Measurements from ENCODE around the gene VPS41. TPM values are rescaled to one million over a fixed set of nuclear protein-coding genes. Genes with fewer than 3 reads are reported as not detected.

VPS41 gene
- total RNA-seq, 6 experiments from 2014 or later: 21.6 to 43.5 (median 26.8) TPM

DNA sequence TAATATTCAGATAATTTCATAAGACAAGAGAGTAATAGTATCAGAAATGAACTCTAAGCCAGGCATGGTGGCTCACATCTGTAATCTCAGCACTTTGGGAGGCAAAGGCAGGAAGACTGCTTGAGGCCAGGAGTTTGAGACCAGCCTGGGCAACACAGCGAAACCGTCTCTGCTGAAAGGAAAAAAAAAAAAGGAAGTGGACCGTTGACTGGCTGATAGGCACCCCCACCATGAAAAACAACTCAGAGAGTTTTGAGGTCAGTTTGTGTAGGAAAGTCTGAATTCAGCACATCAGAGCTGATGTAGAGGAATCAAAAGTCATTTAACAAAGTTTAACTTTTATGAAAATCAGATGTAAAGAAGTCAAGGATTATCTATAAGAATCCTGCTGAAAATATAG lies 214.7 kb downstream of the VPS41 start:
- no peak for ATAC-seq
- WGBS (ENCODE audit: insufficient coverage, low coverage, low lambda C conversion rate, missing lambda C conversion rate): 39% methylated on average over 3 of the region's 3 CpGs
- intact Hi-C loops (cut with DNase I): no loop called here

DNA sequence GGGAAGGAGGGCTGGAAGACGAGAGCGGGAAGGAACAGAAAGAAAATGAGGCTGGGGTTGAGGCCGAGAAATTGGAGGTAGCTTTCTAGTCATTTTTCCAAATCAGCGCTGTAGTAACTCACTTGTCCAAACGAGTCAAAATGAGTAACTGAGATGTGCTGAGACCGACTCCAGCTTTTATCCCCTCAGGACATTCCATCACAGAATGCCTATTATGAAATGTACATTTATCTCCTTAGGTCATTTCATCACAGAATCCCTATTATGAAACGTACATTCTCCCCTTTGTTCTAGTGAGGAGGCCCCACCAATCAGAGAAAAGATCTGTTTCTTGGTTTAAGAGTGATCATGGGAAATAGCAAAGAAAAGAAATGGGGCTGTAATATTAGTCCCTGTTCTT lies 222.1 kb downstream of the VPS41 start:
- H3K36me3 ChIP-seq: no peaks in the 10 kb centered on the region
- ATAC-seq (no peak), DNase-seq (no peak)
- H3K27me3 ChIP-seq: no peaks in the 10 kb centered on the region
- H3K4me3 ChIP-seq: no peak overlapping the region
- no peak for TF ChIP-seq POLR2A (IDR thresholded peaks at IDR 0.05)
- TF ChIP-seq, protein P1, sequence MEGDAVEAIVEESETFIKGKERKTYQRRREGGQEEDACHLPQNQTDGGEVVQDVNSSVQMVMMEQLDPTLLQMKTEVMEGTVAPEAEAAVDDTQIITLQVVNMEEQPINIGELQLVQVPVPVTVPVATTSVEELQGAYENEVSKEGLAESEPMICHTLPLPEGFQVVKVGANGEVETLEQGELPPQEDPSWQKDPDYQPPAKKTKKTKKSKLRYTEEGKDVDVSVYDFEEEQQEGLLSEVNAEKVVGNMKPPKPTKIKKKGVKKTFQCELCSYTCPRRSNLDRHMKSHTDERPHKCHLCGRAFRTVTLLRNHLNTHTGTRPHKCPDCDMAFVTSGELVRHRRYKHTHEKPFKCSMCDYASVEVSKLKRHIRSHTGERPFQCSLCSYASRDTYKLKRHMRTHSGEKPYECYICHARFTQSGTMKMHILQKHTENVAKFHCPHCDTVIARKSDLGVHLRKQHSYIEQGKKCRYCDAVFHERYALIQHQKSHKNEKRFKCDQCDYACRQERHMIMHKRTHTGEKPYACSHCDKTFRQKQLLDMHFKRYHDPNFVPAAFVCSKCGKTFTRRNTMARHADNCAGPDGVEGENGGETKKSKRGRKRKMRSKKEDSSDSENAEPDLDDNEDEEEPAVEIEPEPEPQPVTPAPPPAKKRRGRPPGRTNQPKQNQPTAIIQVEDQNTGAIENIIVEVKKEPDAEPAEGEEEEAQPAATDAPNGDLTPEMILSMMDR (IDR thresholded peaks at IDR 0.05): no peak
- H3K9me3 ChIP-seq: no peaks in the 10 kb centered on the region
- no peaks in the 10 kb centered on the region for H3K4me1 ChIP-seq
- WGBS (ENCODE audit: insufficient coverage, low coverage, low lambda C conversion rate, missing lambda C conversion rate): 62% methylated on average over 7 of the region's 7 CpGs
- no peak overlapping the region for H3K27ac ChIP-seq
- intact Hi-C loops (cut with DNase I): no loop called here

More for the DNA sequence above, 214.7 kb downstream of the VPS41 start:
- H3K4me3 ChIP-seq: no peak overlapping the region
- H3K36me3 ChIP-seq: no peaks in the 10 kb centered on the region
- no peak for TF ChIP-seq POLR2A (IDR thresholded peaks at IDR 0.05)
- TF ChIP-seq, protein P1 (IDR thresholded peaks at IDR 0.05): no peak
- H3K9me3 ChIP-seq: no peaks in the 10 kb centered on the region
- no peak overlapping the region for H3K27ac ChIP-seq
- DNase-seq: no peak
- H3K27me3 ChIP-seq: no peaks in the 10 kb centered on the region
- H3K4me1 ChIP-seq: no peaks in the 10 kb centered on the region

GRCh38 chr7:38685851-38686250 lies 223.1 kb downstream of the VPS41 start:
- WGBS (ENCODE audit: insufficient coverage, low coverage, low lambda C conversion rate, missing lambda C conversion rate): 86% methylated on average over 4 of the region's 21 CpGs

DNA sequence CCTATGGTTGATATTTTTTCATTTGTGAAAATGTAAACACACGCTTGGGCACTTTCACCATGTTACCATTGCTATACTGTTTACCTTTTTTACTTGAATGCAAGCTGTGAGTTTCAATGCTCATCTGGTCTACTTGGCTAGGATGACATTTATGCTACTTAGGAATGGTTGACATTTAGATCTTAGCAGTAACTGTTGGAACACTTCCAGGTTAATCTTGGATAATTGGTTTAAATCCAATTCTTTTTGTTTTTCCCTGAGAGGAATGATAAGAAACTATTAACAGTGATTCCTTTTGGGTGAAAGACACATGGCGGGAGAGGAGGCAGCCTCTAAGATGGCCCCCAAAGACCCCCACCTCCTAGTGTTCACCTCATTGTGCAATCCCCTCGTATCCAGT lies 226.4 kb downstream of the VPS41 start:
- intact Hi-C loops (cut with DNase I): no loop called here

More at GRCh38 chr7:38685851-38686250, 223.1 kb downstream of the VPS41 start:
- Histone ChIP-seq H3K9me3 (no peaks in the 10 kb centered on the region), H3K27me3 (no peaks in the 10 kb centered on the region), H3K4me3 (no peak overlapping the region), H3K4me1 (no peaks in the 10 kb centered on the region), H3K27ac (no peak overlapping the region), H3K36me3 (no peaks in the 10 kb centered on the region)
- DNase-seq (no peak), ATAC-seq (no peak)
- TF ChIP-seq POLR2A (IDR thresholded peaks at IDR 0.05): no peak
- TF ChIP-seq, protein P1 (IDR thresholded peaks at IDR 0.05): no peak
- intact Hi-C loops (cut with DNase I): no loop called here

More for the DNA sequence above, 226.4 kb downstream of the VPS41 start:
- H3K4me3 ChIP-seq: no peak overlapping the region
- no peak overlapping the region for H3K27ac ChIP-seq
- no peaks in the 10 kb centered on the region for H3K9me3 ChIP-seq
- H3K27me3 ChIP-seq: no peaks in the 10 kb centered on the region
- TF ChIP-seq, protein P1 (IDR thresholded peaks at IDR 0.05): no peak
- no peak for TF ChIP-seq POLR2A (IDR thresholded peaks at IDR 0.05)
- 64% methylated on average over 3 of the region's 3 CpGs for WGBS (ENCODE audit: insufficient coverage, low coverage, low lambda C conversion rate, missing lambda C conversion rate)
- no peak for DNase-seq
- no peak for ATAC-seq
- H3K36me3 ChIP-seq: no peaks in the 10 kb centered on the region
- H3K4me1 ChIP-seq: no peaks in the 10 kb centered on the region
